GM18870 (cell line): Measurements from ENCODE around the gene FNDC5.

Experiments used
- ATAC-seq: cut with Tn5 transposase; IDR thresholded peaks from one replicate; pipeline ENCODE4 v1.9.1; 2021; ENCODE audit warnings: moderate library complexity; ENCODE audit not compliant: unreplicated experiment

The FNDC5 gene

DNA sequence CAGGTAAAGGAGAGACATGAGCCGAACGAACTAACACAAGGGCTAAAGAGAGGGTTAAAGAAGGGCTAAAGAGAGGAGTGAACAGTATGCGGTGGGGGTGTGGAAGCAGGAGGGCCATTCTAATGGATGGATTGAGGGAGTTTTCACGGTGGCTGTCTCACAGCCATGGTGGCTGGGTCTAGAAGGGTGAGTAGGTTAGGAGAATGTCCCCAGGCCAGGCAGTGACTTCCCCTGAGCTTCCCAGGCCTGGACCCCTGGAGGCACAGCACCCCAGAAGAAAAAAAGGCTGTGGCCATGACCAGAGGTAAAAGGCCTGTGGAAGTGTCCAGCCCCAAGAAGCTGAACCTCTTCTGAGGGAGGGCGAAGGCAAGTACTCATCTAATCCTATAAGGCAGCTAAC is 3.6 kb downstream of the FNDC5 start:
- no peak for ATAC-seq

DNA sequence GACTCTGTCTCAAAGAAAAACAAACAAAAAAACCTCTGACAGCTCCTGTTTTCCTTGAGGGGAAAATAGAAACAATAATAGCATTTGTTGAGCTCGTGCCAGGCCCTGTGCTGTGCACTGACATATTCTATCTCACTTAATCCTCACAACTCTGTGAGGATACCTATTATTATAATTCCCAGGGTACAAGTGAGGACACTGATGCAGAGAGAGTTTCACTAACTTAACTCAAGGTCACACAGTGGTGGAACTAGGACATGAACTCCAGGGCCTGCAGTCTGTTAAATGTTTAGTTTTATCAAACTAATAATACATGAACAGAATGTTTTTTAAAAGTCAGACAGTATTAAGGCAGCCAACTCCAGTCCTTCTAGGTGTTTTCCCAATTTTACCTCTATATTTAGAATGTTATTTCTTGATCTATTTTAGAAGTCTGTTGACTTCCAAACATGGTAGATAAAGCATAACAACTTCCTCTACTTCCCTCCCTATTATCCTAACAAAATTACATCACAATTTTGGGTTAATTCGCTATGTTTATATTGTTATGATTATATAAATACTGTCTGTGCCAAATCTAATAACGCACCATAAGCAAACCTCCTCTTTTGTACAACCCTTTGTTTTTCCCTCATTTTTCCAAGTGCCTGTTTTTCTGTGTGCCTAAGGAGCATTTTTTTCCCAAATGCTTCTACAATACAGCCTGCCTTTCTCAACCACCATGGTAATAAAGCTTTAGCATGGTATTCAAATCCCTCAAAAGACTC is 4.9 kb downstream of the FNDC5 start:
- no peak for ATAC-seq

DNA sequence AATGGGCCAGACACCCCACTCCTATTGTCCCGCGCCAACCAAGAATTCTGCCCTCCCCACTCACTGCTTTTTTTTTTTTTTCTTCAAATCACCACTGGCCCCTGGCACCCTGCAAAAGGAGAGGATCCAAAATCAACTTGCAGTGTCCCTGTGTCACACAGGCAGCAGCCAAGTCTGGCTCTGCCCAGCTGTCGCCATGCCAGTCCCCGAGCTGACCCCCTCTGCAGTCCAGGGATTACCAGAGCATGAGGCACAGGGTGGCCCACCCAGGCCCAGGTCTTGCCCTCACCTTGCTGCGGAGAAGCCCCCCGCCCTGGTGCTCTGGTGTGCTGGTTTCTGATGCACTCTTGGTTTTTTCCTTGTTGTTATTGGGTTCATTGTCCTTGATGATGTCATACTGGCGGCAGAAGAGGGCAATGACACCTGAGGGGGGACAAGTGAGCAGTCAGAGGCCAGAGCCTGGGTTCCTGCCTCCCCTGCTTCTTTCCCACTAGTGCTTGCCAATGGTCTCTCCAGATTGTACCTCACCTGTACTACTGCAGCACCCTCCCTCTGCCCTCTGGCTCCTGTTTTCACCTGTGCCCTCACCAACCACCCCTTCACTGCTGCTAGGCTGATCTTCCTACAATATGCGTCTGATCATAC is 6.2 kb downstream of the FNDC5 start:
- no peak for ATAC-seq

DNA sequence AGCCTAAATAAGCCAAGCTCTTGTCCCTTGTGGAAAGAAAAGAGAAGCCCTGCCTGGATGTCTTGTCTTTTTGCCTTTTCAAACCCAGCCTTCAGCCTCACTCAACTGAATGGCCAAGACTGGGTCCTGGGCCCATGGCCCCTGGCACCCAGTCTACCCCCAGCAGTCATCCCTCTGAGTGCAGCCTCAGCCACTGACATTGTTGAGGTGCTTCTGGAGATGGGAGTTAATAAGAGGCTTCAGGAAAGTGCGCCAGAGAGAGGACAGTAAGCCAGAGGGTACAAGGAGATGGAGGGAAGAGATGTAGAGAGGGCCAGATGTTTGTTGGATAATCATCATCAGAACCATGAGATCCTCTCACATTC is 6.8 kb downstream of the FNDC5 start:
- no peak for ATAC-seq

DNA sequence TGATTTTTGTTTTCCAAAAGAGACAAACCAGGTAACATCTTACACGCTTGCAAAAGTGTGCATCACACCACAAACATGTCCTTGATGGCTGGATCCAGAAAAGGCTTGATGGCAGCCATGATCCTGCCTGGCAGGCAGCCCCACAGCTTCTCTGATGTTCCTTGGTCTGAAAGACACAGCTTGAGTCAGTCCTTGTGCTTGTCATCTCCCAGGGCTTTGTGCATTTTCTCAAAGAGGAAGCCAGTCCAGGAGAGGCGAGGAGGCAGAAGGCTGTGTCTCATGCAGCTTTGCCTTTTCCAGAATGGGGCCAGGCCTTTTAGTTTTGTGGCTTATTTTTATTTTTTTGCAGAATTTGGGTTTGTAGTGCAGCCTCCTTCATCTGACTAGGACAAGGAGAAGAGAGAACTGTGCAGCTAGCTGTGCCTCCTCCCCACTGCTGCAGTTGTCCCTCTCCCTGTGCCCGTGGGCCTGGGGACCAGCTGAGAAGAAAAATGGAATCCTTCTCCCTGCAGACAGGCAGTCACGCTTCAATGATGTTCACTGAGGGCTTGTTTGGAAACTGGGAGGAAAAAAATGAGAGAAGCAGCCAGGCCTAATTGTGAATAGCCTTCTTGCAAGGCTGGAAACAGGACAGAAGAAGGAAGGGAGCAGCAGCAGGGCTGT is 7.4 kb downstream of the FNDC5 start:
- no peak for ATAC-seq

DNA sequence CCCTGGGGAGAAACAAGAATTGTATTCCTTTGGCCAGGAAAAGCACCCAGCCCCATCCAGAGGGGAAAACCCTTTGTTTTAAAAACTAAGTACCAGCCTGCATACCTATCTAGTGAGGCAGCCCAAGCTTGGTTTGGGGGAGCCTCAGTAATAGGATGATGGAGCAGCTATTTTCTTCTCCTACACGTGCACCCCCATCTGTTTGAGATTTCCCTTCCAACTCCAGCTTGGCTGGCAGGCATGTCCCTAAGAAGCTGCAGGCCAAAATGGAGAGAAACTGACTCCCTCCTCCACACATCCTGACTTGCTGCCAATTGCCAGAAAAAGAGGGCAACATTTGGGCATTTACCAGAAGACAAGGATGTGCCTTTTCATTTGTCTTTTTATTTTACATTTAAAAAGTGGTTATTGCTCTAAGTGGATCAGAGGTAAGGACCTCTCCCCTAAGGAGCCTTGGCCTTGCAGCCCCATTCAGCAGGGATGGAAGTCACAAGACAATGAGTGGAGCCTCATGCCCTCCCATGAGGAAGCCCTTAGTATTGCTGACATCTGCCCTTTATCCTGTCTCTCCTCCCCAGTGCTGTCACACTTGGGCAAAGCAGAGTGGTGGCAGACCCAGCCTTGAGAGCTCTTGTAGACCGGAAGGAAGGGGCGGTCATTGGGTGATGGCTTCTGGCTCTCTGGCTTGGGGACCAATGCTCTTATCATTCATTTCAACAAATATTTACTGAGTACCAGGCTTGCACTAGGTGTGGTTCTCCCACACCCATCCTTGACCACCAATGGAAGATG is 8.6 kb downstream of the FNDC5 start:
- no peak for ATAC-seq

DNA sequence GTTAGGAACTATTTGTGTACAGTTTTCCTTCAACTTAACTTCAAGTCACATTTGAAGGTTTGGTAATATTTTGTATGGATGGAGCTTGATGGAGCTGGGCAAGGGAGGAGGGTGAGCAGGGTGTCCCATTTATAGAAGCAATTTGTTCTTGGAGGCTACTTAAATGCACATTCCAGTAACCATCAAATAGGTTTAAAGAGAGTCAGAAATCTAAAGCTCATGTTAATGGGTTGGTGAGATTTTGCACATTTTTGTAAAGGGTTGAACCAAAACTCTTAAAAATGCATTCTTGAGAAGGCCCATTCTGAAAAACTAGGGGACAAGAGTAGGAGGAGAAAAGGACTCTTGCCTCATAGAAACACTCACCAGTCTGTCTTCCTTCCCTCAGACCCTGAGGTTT is 10.1 kb downstream of the FNDC5 start:
- no peak for ATAC-seq

DNA sequence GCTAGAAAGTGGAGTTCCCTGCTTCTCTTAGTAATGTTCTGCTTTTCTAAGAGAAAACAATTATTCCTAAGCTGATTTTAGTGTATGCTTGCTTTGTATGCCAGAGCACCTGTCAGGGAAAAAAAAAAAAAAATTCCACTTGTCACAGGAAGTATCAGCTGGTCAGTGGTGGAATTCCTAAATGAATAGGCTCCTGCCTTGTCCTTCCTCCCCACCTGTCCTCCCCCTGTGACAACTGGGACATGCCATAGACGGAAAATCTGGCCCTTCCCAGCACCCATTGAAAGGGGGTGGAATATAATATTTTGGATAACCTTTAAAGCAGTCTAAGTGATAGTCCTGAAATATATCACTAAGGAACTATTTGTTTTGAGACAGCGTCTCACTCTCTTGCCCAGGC is 10.8 kb downstream of the FNDC5 start:
- ATAC-seq: no peak

DNA sequence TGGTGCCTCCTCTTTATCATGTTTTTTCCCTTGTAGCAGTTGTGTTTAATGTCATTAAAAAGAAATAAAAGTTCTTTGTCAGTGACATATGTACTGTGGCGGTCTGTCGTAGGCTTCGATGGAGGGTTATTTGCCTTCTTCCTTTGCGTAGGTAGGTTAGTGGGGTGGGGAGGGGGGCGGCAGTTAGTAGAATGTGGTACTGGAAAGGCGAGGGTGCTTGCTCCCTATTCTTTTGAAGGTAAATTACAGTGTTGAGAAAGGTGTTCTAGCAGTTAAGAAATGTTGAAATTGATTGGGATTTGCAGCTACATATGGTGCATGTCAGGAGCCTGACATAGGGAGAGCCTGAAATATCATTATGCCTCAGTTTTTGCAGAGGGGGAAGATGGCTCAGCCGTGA is 11.9 kb downstream of the FNDC5 start:
- ATAC-seq: no peak

DNA sequence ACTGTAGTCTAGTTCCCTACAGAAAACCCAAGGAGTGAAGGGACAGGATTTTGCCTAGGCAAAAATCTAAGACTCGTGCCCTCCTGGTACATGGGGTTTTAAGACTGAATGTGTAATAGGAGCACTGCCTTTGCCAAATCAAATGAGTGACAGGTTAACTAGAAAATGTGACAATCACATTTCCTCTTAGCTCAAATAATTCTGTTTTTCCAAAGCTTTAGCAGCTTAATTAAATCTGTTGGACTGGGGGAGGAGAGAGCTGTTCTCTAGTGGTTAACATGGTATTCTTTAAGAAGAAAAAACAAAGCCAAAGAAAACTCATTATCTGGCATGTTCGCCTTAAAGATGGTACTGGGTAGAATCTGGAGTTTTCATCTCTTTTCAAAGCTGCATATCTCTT is 12.6 kb downstream of the FNDC5 start:
- no peak for ATAC-seq

DNA sequence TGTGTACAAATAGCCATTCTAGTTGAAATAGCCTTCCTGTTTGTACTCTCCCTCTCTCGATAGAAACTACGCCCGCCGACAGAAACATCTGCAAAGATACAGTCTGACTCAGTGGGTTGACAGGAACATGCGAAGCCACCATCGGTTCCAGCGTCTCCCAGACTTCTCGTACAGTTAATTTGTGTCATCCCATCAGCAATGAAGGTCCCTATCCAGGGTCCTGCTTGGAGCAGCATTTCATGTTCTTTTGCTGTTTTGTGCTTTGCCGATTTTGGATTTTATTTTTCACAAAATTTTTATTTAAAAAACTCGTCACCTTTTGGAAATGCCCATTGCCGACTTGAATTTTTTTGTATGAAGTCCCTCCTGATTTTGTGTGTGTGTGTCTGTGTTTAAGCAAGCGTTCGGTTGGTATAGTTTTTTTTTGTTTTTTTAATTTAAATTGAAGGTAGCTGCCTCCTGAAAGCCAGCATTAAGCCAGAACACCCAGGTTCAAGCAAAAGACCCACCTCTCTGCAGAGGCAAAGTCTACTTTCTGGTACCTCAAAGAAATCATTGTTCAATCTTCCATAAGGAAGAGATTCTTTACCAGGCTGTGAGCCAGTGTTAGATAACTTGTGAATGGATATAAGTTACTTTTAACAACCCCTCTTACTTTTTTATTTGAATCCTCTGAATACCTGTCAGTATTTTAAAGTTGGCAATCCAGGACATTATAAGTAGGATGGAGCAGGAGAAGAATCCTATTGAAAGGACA is 14.7 kb downstream of the FNDC5 start:
- ATAC-seq: no peak

DNA sequence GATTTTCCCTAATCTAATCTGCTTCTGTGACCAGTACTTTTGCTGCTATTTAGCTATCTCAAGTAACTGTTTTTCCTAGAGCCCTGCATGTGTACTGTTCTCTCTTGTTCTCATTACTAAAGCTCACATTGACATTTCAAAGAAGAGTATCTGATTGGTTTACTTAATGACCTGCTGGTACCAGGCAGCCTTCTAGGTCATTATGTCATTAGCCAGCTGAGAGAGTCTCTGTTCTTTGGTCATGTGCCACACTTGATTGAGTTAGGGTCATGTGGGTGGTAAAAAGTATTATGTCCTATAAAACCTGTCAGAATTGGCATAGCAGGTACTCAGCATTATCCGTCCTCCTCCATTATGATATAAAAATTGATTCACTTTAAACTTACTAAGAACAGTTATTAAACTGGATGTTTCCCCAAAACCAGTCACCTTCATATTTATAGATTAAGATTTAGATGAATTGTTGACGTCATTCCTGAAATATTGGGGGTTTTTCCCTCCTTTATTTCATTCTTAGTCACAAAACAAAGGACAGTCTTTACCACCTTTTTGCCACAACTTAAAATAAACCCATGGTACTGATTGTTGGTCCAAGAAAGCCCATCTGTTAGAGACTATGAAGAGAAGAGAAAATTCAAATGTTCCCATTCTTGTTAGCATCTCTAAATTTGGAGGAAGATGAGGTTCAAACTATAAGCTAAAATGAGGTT is 22.2 kb downstream of the FNDC5 start:
- no peak for ATAC-seq

DNA sequence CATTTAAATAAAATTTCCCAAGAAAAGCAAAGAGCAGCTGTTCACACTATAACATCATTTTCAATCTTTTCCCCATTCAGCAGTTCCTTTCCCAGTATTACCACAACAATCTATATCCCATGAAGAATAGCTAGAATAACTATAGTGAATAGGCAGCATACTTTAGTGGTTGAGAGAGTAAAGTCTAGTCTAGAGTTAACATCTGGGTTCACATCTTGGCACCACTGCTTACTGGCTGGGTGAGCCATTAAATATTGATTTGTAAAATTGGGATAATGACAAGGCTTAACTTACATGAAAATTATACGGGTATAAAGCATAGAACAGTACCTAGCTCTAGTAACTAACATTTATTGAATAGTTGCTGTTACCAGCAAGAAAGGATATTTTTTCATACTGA is 38.8 kb downstream of the FNDC5 start:
- ATAC-seq: no peak

DNA sequence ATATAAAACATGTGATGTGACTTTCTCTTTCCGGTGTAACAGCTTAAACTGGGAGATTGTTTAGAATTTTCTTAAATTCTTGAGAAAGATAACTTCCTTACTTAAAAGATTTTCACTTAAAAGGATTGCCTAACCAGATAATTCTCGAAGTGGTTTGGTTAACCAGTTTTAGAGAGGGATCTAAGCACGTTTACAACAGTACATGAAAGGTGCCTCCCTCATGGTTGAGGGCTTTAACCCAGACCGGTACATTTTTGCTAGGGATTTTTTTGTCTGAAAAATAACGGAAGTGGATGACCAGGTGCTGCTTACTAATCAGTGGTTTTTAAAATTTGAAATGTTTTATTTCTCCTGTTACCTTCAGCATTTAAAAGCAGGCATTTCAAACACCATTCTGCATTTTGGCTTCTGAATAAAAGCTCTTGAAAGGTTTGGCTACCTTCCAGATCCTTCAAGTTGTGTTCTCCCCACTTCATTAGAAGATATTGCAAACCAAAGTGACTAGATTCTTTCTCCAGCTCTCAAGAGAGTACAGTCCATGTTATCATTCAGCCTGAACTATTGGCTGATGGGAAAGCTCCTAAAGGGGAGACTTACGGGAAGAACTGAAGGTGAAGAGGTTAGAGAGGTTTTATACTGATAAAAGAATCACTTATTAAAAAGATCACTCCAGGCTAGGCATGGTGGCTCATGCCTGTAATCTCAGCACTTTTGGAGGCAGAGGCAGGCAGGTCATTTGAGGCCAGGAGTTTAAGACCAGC is 40.4 kb downstream of the FNDC5 start:
- no peak for ATAC-seq

DNA sequence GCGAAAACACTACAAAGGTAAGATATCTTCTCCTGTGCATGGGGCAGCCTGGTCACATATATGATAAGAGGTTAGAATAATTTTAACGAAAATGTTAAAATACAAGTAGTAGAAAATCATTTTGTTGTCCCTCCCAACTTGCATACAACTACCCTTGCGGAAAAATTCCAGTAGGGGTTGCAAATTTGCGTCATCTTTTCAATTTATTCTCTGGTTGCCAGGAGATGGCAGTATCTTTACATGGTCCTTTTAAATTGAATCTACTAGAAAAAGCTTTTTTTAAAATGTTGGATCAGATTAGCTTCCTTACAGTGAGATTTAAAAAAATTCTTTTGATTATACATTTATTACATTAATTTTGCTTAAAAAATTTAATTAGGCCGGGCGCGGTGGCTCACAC is 42.4 kb downstream of the FNDC5 start:
- no peak for ATAC-seq

DNA sequence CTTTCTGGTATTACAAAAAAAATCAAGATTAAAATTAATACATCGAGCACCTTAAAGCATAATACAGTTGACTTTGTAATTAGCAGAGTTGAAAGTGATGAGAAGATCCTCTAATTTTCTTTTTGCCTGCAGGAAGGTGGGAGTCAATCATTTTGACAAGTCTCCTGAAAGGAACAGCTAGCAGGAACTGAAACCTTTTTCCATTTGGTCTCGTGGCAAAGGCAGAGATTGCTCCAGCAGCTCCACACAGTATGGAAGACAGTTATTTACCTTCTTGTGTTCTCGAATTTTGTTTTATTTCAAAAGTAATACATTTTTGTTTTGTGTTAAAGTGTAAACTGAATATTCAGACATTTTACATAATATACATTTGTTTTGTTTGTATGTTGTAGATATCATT is 45.5 kb downstream of the FNDC5 start:
- ATAC-seq: no peak

DNA sequence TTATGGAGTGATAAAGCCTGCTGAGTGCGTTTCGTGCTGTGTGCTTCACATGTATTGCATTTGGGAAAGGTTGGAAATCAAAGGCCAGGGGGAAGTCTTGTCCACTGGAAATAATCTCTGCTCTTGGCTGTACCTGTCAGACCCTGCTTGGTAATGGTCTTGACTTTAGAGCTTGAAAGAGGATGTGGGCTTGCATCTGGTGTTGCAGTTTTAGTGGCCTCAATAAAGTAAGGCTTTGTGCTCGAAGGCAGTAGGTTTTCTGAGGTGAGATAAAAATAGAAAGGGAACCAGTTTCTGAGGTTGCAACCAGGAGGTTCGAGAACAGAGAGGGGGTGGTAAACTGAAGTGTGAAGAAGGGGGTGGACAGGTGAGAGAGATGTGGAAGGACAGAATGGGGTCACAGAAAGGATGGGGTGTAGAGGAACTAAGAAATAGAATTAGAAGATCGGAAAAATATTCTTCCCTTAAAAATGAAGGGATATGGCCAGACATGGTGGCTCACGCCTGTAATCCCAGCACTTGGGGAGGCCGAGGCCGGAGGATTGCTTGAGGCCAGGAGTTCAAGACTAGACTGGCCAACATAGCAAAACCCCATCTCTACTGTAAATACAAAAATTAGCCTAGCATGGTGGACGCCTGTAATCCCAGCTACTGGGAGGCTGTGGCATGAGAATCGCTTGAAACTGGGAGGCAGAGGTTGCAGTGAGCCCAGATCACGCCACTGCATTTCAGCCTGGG is 51.7 kb downstream of the FNDC5 start:
- peak; percentile 30 for ATAC-seq

DNA sequence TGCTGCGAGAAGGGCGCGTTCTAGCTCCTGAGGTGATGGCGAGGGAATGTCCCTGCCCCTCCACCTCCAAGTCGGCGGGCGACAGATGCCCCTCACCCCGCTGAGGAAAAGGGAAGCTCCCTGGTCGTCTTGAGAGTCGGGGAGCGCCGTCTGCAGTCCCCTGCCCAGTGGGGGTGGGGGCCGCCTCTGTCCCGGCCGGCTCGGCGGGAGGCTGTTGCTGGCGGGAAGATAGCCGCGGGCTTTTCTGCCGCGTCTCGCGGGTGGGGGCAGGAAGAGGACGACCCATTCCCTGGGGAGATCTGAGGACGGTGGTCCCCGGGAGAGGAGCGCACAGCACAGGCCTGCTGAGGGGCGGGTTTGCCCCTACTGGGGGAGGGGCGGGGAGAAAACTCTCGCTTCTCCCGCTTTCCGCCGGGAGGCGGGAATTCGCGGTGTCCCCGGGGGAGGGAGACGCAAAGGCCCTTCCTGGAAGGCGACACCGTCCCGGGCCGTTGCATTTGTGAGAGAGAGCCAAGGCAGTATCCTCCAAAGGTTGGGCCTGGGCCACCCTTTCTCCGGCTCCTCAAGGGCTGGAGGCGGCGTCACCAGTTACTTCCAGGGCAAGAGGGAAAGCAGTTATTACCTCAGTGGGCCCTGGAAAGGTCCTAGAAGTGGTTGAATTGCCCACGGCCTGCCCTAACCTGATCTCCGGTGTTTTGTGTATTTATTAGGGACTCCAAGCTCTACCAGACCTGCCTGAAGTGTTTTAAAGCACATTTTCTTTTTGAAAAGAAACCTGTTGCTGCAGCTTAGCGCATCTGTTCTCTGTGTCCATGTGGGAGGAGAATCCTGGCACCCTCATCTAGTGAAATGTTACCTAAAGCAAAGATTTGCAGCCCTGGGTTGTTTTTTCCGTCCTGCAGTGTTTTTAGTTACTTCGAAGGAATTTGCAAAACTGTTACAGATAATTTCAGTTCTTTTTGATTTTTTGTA is 52.6 kb downstream of the FNDC5 start:
- no peak for ATAC-seq
